T-cell (primary cell): ENCODE results near the gene FAM120AOS. TPM values are rescaled to one million over a fixed set of nuclear protein-coding genes. Genes with fewer than 3 reads are reported as not detected.
A peak's percentile ranks its signal among the peaks of the same experiment; 100 is the strongest.

ENCODE experiments used
- ATAC-seq, 4 experiments: fragments of 200-7000 bp in 3 of 4; fragments of 150-1000 bp in 1 of 4; cut with Tn5 transposase; replicated peaks in 1 of 4; 1 replicate in 3 of 4; 2 replicates in 1 of 4; pipeline ENCODE4 v1.10.0; 2021; ENCODE audit warnings: moderate library complexity in 3 of 4, mild to moderate bottlenecking in 2 of 4, moderate number of reproducible peaks in 1 of 4
- CTCF ChIA-PET, 2 donors: fragments of 300-600 bp; sonication (Branson Sonifier 250); formaldehyde crosslinking; loops; one replicate each; lab custom pipeline; 2022; ENCODE audit warnings: antibody characterized with exemption in 2 of 2; lab: Charles Lee
- POLR2A ChIA-PET, 2 donors: fragments of 300-600 bp; sonication (Branson Sonifier 250); formaldehyde crosslinking; loops; one replicate each; lab custom pipeline; 2022; ENCODE audit warnings: antibody characterized with exemption in 2 of 2; lab: Charles Lee
- DNase-seq, 35 experiments: peaks; one replicate each; pipeline versions ENCODE4 v3.0.0 to v3.0.0-alpha.2; 2013 to 2023
- H3K27ac ChIP-seq: one replicate; pipeline ENCODE4 v1.5.1; 2013; ENCODE audit warnings: low read length
- H3K27me3 ChIP-seq, 2 experiments: replicated peaks in 1 of 2; 1 replicate in 1 of 2; 2 replicates in 1 of 2; pipeline versions ENCODE4 v1.6.1 to v1.7.0; 2013; ENCODE audit warnings: low read length in 1 of 2, mixed read lengths in 1 of 2; ENCODE audit not compliant: control insufficient read depth in 2 of 2, insufficient read depth in 2 of 2; ENCODE audit errors: extremely low read depth in 1 of 2
- H3K36me3 ChIP-seq, 2 donors: 1 replicate in 1 of 2; 2 replicates in 1 of 2; pipeline versions ENCODE4 v1.6.1 to v1.7.0; 2013; ENCODE audit warnings: low read length in 1 of 2; ENCODE audit not compliant: control insufficient read depth in 2 of 2, insufficient read depth in 1 of 2; ENCODE audit errors: extremely low read depth in 1 of 2
- H3K4me1 ChIP-seq, 2 experiments: 1 replicate in 1 of 2; 2 replicates in 1 of 2; pipeline versions ENCODE4 v1.6.1 to v1.7.0; 2013; ENCODE audit warnings: low read length in 2 of 2, mixed read lengths in 1 of 2; ENCODE audit not compliant: insufficient read depth in 2 of 2, control insufficient read depth in 1 of 2; ENCODE audit errors: extremely low read depth in 1 of 2
- H3K4me3 ChIP-seq, 2 donors: 1 replicate in 1 of 2; 2 replicates in 1 of 2; pipeline versions ENCODE4 v1.5.1 to v1.7.0; 2013; ENCODE audit warnings: mild to moderate bottlenecking in 2 of 2, low read length in 1 of 2, moderate library complexity in 1 of 2; ENCODE audit not compliant: control insufficient read depth in 1 of 2; ENCODE audit errors: extremely low read depth in 1 of 2
- H3K9me3 ChIP-seq: 2 replicates; pipeline ENCODE4 v1.7.0; 2013
- H3K27ac Mint-ChIP-seq, 2 donors: one replicate each; pipeline ENCODE4 v1.8.0; 2020 to 2021; ENCODE audit warnings: mild to moderate bottlenecking in 2 of 2, mixed read lengths in 2 of 2
- H3K27me3 Mint-ChIP-seq, 2 donors: one replicate each; pipeline ENCODE4 v1.8.0; 2021 to 2022; ENCODE audit warnings: mixed read lengths in 2 of 2
- H3K36me3 Mint-ChIP-seq: one replicate; pipeline ENCODE4 v1.8.0; 2021; ENCODE audit warnings: mixed read lengths
- H3K4me1 Mint-ChIP-seq, 3 donors: one replicate each; pipeline ENCODE4 v1.8.0; 2020 to 2022; ENCODE audit warnings: mixed read lengths in 3 of 3, mild to moderate bottlenecking in 1 of 3
- H3K4me3 Mint-ChIP-seq, 3 donors: one replicate each; pipeline ENCODE4 v1.8.0; 2020 to 2022; ENCODE audit warnings: mild to moderate bottlenecking in 3 of 3, mixed read lengths in 3 of 3, moderate library complexity in 3 of 3
- H3K9me3 Mint-ChIP-seq, 3 donors: one replicate each; pipeline ENCODE4 v1.8.0; 2020 to 2022; ENCODE audit warnings: mixed read lengths in 3 of 3
- WGBS: methylation state at CpG from one replicate; pipeline ENCODE4 v1.1.5; 2013; ENCODE audit warnings: missing lambda C conversion rate; ENCODE audit not compliant: insufficient coverage; 5-methylcytosine and 5-hydroxymethylcytosine counted together
- total RNA-seq, 35 experiments: library from RNA in 6 of 35; stranded (reverse) in 6 of 35; fragments of 120-200 nt in 1 of 35; gene quantifications; one replicate each; pipeline versions ENCODE4 v1.2.1 to v1.2.4 and lab custom pipeline; 2013 to 2026

FAM120AOS gene
- total RNA-seq, 5 donors from 2014 or later (not counting 1 experiment from before 2014, with no cell fraction given): 35.7 to 44.0 (median 41.4) TPM

DNA sequence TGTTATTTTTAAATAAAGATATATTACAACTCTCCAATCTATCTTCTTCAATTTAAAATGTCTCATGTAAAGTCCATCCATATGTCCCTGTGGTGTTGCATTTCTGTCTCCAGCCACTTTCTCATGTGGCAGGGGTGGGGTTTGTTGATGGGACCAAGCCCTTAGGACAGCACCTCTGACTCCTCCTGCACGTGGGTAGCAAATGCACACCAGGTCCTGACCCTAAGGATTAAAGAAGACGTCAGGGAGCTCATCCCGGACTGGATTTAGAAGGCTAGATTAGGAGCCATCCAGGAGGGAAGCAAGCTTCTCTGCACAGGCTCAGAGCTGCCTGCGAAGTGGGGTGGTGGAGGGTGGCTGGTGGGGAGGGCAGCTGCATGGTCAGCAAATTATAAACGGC, 38.9 kb upstream of the FAM120AOS start:
- Mint-ChIP-seq H3K27ac (no peak overlapping the region), H3K27me3 (no peaks in the 10 kb centered on the region), H3K4me3 (no peak overlapping the region), H3K36me3 (peaks cover 54% of the 10 kb centered on the region), H3K4me1 (peaks cover 39 to 50% (median 48%) of the 10 kb centered on the region in 3 donors), H3K9me3 (no peaks in the 10 kb centered on the region)
- ATAC-seq (no peak), DNase-seq (no peak)
- Histone ChIP-seq H3K27me3 (no peaks in the 10 kb centered on the region), H3K4me3 (no peak overlapping the region), H3K4me1 (peaks cover 0 to 6% of the 10 kb centered on the region in 2 experiments), H3K27ac (no peak overlapping the region), H3K36me3 (peaks cover 16 to 33% of the 10 kb centered on the region in 2 donors), H3K9me3 (no peaks in the 10 kb centered on the region)
- ChIA-PET POLR2A (no interaction called here), CTCF (interaction anchor here in 1 of 2 donors (0.6 kb wide), 1 partner anchor 22 kb away, joined by 4 read pairs; no protein-coding TSS in a partner anchor)
- WGBS: 50% methylated on average over 2 of the region's 5 CpGs

DNA sequence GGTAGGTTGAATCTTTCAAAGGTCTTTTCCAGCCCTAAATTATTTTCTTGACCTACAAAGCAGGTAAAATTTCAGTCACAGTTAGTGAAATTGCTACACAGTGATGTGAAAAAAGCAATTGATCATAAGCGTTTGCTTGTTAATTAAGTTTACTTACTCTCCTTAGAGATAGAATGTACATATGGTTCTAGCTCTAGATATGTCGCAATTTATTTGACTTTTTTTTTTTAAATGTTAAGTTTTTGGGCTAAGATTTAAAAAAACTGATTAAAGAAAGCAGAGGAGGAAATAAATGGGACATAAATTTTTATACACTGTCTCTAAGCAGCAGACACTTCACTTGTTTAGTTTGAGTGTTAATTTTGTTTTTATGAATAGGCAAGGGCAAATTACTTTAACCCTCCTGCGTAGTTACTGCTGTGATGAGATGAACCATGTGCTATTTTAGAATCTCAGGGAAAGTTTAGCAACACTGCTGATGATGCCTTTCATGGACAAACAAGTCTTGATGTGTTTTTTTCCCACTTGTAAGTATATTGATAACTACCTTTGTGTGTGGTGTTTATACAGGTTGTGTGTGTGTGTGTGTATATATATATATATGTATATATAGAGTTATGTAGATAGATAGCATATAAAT, 38.3 kb upstream of the FAM120AOS start:
- no peak for ATAC-seq
- Mint-ChIP-seq H3K36me3 (peaks cover 53% of the 10 kb centered on the region), H3K27me3 (no peaks in the 10 kb centered on the region), H3K9me3 (no peaks in the 10 kb centered on the region), H3K4me1 (peaks cover 42 to 53% (median 53%) of the 10 kb centered on the region in 3 donors), H3K27ac (no peak overlapping the region), H3K4me3 (no peak overlapping the region)
- H3K27ac ChIP-seq: no peak overlapping the region
- no peak for DNase-seq
- no peaks in the 10 kb centered on the region for H3K27me3 ChIP-seq
- no peaks in the 10 kb centered on the region for H3K9me3 ChIP-seq
- ChIA-PET CTCF (interaction anchor here in 1 of 2 donors (0.6 kb wide), 1 partner anchor 23 kb away, joined by 4 read pairs; no protein-coding TSS in a partner anchor), POLR2A (interaction anchor here in 1 of 2 donors (0.6 kb wide), 1 partner anchor 632 kb away, joined by 4 read pairs; no protein-coding TSS in a partner anchor)
- WGBS: 100% methylated on average over 1 of the region's 3 CpGs
- peaks cover 0 to 6% of the 10 kb centered on the region in 2 experiments for H3K4me1 ChIP-seq
- H3K36me3 ChIP-seq: peaks cover 16 to 33% of the 10 kb centered on the region in 2 donors
- H3K4me3 ChIP-seq: no peak overlapping the region

GRCh38 chr9:93488244-93488643, 34.9 kb upstream of the FAM120AOS start:
- 94% methylated on average over 4 of the region's 5 CpGs for WGBS
- Histone ChIP-seq H3K4me1 (peaks cover 0 to 3% of the 10 kb centered on the region in 2 experiments), H3K27ac (no peak overlapping the region), H3K4me3 (no peak overlapping the region), H3K36me3 (peaks cover 3 to 30% of the 10 kb centered on the region in 2 donors), H3K27me3 (no peaks in the 10 kb centered on the region), H3K9me3 (no peaks in the 10 kb centered on the region)
- ATAC-seq (no peak), DNase-seq (no peak)
- POLR2A ChIA-PET: no interaction called here
- Mint-ChIP-seq H3K9me3 (no peaks in the 10 kb centered on the region), H3K4me3 (no peak overlapping the region), H3K4me1 (peaks cover 45 to 52% (median 50%) of the 10 kb centered on the region in 3 donors), H3K27ac (no peak overlapping the region), H3K27me3 (no peaks in the 10 kb centered on the region), H3K36me3 (peaks cover 50% of the 10 kb centered on the region)
- CTCF ChIA-PET: no interaction called here

GRCh38 chr9:93486268-93486667, 32.9 kb upstream of the FAM120AOS start:
- Histone ChIP-seq H3K4me3 (no peak overlapping the region), H3K27ac (no peak overlapping the region), H3K9me3 (no peaks in the 10 kb centered on the region), H3K4me1 (peaks cover 0 to 7% of the 10 kb centered on the region in 2 experiments), H3K27me3 (no peaks in the 10 kb centered on the region), H3K36me3 (peaks cover 8 to 30% of the 10 kb centered on the region in 2 donors)
- ChIA-PET CTCF (interaction anchor here in 1 of 2 donors (0.7 kb wide), 1 partner anchor 80 kb away, joined by 3 read pairs; no protein-coding TSS in a partner anchor), POLR2A (no interaction called here)
- Mint-ChIP-seq H3K27ac (peak overlapping the region in 1 of 2 donors; percentile 11), H3K9me3 (no peaks in the 10 kb centered on the region), H3K4me3 (no peak overlapping the region), H3K27me3 (no peaks in the 10 kb centered on the region), H3K4me1 (peaks cover 48 to 58% (median 56%) of the 10 kb centered on the region in 3 donors), H3K36me3 (peaks cover 54% of the 10 kb centered on the region)
- no CpG with 5 or more reads among the region's 1 CpG for WGBS
- ATAC-seq (no peak), DNase-seq (no peak)

DNA sequence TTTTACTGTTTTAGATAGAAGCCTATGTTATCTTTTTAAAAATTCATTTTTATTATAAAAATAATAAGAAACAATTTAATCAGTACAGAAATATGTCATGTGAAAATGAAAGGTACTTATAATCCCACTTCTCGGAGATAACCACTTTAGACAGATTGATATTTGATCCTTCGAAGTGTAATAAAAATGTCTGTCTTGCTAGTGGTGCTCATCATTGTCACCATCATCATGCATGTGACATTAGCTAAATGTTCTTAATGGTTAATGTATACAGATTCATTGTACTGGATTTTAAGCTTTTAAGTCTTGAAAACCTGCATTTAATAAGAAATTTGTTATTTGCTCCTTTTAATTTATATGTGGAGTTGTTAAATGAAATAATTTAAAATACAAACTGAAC, 30.1 kb upstream of the FAM120AOS start:
- ChIA-PET POLR2A (no interaction called here), CTCF (interaction anchor here in 1 of 2 donors (0.6 kb wide), 1 partner anchor 1350 kb away, joined by 5 read pairs; no protein-coding TSS in a partner anchor)
- peaks cover 49 to 54% (median 51%) of the 10 kb centered on the region in 3 donors for H3K4me1 Mint-ChIP-seq
- no CpG with 5 or more reads among the region's 2 CpGs for WGBS
- H3K4me3 Mint-ChIP-seq: no peak overlapping the region
- no peak for DNase-seq
- Histone ChIP-seq H3K4me3 (no peak overlapping the region), H3K4me1 (peaks cover 0 to 8% of the 10 kb centered on the region in 2 experiments), H3K36me3 (peaks cover 13 to 24% of the 10 kb centered on the region in 2 donors), H3K27me3 (no peaks in the 10 kb centered on the region), H3K27ac (no peak overlapping the region), H3K9me3 (no peaks in the 10 kb centered on the region)
- no peaks in the 10 kb centered on the region for H3K9me3 Mint-ChIP-seq
- no peak for ATAC-seq
- no peak overlapping the region for H3K27ac Mint-ChIP-seq
- peaks cover 54% of the 10 kb centered on the region for H3K36me3 Mint-ChIP-seq
- no peaks in the 10 kb centered on the region for H3K27me3 Mint-ChIP-seq

DNA sequence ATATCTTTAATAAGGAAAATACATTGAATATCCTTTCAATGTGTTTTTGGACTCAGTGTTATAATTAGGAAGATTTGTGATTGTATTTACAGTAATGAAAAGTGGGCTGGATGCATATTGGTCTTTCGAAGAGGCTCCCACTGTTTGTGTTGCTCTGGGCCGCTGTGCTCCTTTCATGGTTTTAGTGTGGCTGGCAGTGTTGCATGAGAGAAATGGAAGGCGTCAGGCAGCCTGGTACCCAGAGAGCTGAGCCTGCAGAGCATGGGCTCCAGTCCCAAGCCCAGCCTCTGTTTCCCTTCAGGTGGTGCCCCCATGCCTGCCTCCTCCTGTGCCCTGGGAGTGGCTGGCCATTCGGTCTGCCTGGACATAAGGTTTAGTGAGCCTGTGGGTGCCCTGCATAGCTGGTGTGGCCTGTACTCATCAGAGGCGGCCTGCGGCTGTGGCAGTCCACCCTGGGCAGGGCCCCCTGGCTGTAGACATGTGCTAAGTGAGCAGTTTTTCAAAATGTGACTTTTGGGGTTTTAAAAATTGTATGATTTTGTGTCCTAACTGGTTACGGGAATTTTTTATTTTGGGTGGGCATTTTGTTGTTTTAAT, 27.4 kb upstream of the FAM120AOS start:
- H3K36me3 Mint-ChIP-seq: peaks cover 49% of the 10 kb centered on the region
- no peak overlapping the region for H3K27ac ChIP-seq
- no peak overlapping the region for H3K27ac Mint-ChIP-seq
- no peaks in the 10 kb centered on the region for H3K27me3 ChIP-seq
- WGBS: 95% methylated on average over 6 of the region's 7 CpGs
- no peak overlapping the region for H3K4me3 Mint-ChIP-seq
- CTCF ChIA-PET: no interaction called here
- peaks cover 30 to 51% (median 43%) of the 10 kb centered on the region in 3 donors for H3K4me1 Mint-ChIP-seq
- no peak overlapping the region for H3K4me3 ChIP-seq
- peaks cover 13 to 34% of the 10 kb centered on the region in 2 donors for H3K36me3 ChIP-seq
- H3K9me3 Mint-ChIP-seq: no peaks in the 10 kb centered on the region
- POLR2A ChIA-PET: no interaction called here
- no peaks in the 10 kb centered on the region for H3K27me3 Mint-ChIP-seq
- peaks cover 0 to 8% of the 10 kb centered on the region in 2 experiments for H3K4me1 ChIP-seq
- ATAC-seq (no peak), DNase-seq (no peak)
- H3K9me3 ChIP-seq: no peaks in the 10 kb centered on the region
